HG03565 (cell line): ENCODE measurements around the gene MPHOSPH6.
"Not testable (repeated sequence)": the region's sequence is repeated elsewhere in the genome, so short reads cannot be mapped to it uniquely, and the experiment has no call there.

Experiments
- ATAC-seq: cut with Tn5 transposase; IDR thresholded peaks from one replicate; pipeline ENCODE4 v1.9.1; 2021; ENCODE audit warnings: mild to moderate bottlenecking, moderate library complexity; ENCODE audit not compliant: unreplicated experiment

Gene MPHOSPH6

GRCh38 chr16:82169861-82170845 is at the start of gene MPHOSPH6:
TSS of gene MPHOSPH6 (minus strand) at chr16:82170224. CDS start at chr16:82170175, 49 bp downstream.
- ATAC-seq: peak; percentile 93

- no peak for ATAC-seq
Measured at GRCh38 chr16:82219298-82219697, 49.3 kb upstream of the MPHOSPH6 start.

- not testable (repeated sequence) for ATAC-seq
Measured at GRCh38 chr16:82209314-82209713, 39.3 kb upstream of the MPHOSPH6 start.

- ATAC-seq: no peak
Measured at GRCh38 chr16:82203198-82203597, 33.2 kb upstream of the MPHOSPH6 start.

GRCh38 chr16:82201926-82202325 is 31.9 kb upstream of the MPHOSPH6 start:
- ATAC-seq: no peak

- no peak for ATAC-seq
Measured at GRCh38 chr16:82201351-82201750, 31.3 kb upstream of the MPHOSPH6 start.

GRCh38 chr16:82199209-82199608 is 29.2 kb upstream of the MPHOSPH6 start:
- ATAC-seq: no peak

GRCh38 chr16:82197540-82198240 is 27.7 kb upstream of the MPHOSPH6 start:
- no peak for ATAC-seq

- no peak for ATAC-seq
Measured at GRCh38 chr16:82195917-82196494, 26.0 kb upstream of the MPHOSPH6 start.

- ATAC-seq: no peak
Measured at GRCh38 chr16:82194086-82194485, 24.1 kb upstream of the MPHOSPH6 start.

GRCh38 chr16:82192665-82193064 is 22.6 kb upstream of the MPHOSPH6 start:
- ATAC-seq: no peak

GRCh38 chr16:82190386-82190785 is 20.4 kb upstream of the MPHOSPH6 start:
- no peak for ATAC-seq

- peak; percentile 54 for ATAC-seq
Measured at GRCh38 chr16:82187829-82188228, 17.8 kb upstream of the MPHOSPH6 start.

GRCh38 chr16:82185012-82185411 is 15.0 kb upstream of the MPHOSPH6 start:
- no peak for ATAC-seq

GRCh38 chr16:82184213-82184612 is 14.2 kb upstream of the MPHOSPH6 start:
- no peak for ATAC-seq

GRCh38 chr16:82183004-82183397 is 13.0 kb upstream of the MPHOSPH6 start:
- no peak for ATAC-seq

- ATAC-seq: no peak
Measured at GRCh38 chr16:82182266-82183003, 12.4 kb upstream of the MPHOSPH6 start.

- ATAC-seq: no peak
Measured at GRCh38 chr16:82181461-82182185, 11.6 kb upstream of the MPHOSPH6 start.

- ATAC-seq: no peak
Measured at GRCh38 chr16:82178352-82178751, 8.3 kb upstream of the MPHOSPH6 start.

GRCh38 chr16:82177555-82177954 is 7.5 kb upstream of the MPHOSPH6 start:
- no peak for ATAC-seq
